ENCODE data around the gene COL2A1.

DNA sequence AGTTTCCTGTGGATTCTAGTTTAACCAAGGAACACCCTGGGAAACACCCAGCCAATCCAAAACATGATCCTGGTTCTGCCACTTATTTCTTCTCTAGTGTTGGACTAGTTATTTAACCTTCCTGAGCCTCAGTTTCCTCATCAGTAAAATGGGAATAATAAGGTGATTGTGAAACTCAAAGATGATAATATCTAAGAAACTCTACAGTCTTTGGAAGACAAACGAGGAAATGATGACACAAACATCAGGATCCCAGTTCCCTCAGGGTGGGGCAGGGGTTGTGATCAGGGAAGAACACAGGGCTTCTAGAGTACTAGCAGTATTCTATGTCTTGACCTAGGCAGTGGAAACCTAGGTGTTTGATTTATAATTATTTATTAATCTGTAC is 58.9 kb downstream of the COL2A1 start:
- TF ChIP-seq CREB5 (CRISPR knock-in tag; IDR thresholded peaks at IDR 0.05; ENCODE audit: low read depth): no peak
- TF ChIP-seq ARNTL (CRISPR knock-in tag; IDR thresholded peaks at IDR 0.05; ENCODE audit: borderline replicate concordance, low read depth): no peak
- no peak for TF ChIP-seq ZC3H10 (CRISPR knock-in tag; IDR thresholded peaks at IDR 0.05)
- TF ChIP-seq CSRNP3 (CRISPR knock-in tag; IDR thresholded peaks at IDR 0.05): no peak
- no peak for TF ChIP-seq TCF4 (CRISPR knock-in tag; IDR thresholded peaks at IDR 0.05; ENCODE audit: borderline replicate concordance)
- TF ChIP-seq CSDC2 (CRISPR knock-in tag; IDR thresholded peaks at IDR 0.05): no peak
- no peak for TF ChIP-seq BACH2 (CRISPR knock-in tag; IDR thresholded peaks at IDR 0.05; ENCODE audit: borderline replicate concordance)
- TF ChIP-seq ISL1 (CRISPR knock-in tag; IDR thresholded peaks at IDR 0.05): no peak
- TF ChIP-seq SNAI2 (CRISPR knock-in tag; IDR thresholded peaks at IDR 0.05): no peak
- TF ChIP-seq, protein P1, sequence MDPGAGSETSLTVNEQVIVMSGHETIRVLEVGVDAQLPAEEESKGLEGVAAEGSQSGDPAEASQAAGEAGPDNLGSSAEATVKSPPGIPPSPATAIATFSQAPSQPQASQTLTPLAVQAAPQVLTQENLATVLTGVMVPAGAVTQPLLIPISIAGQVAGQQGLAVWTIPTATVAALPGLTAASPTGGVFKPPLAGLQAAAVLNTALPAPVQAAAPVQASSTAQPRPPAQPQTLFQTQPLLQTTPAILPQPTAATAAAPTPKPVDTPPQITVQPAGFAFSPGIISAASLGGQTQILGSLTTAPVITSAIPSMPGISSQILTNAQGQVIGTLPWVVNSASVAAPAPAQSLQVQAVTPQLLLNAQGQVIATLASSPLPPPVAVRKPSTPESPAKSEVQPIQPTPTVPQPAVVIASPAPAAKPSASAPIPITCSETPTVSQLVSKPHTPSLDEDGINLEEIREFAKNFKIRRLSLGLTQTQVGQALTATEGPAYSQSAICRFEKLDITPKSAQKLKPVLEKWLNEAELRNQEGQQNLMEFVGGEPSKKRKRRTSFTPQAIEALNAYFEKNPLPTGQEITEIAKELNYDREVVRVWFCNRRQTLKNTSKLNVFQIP (CRISPR knock-in tag; IDR thresholded peaks at IDR 0.05; ENCODE audit: borderline replicate concordance, low read depth): no peak
- TF ChIP-seq PATZ1 (CRISPR knock-in tag; IDR thresholded peaks at IDR 0.05; ENCODE audit: borderline replicate concordance): no peak
- no peak for TF ChIP-seq TSHZ2 (CRISPR knock-in tag; IDR thresholded peaks at IDR 0.05)
- no peak for TF ChIP-seq ZNF8 (CRISPR knock-in tag; IDR thresholded peaks at IDR 0.05)
